BJ (cell line): Measurements from ENCODE around the gene PUS7L. TPM values are rescaled to one million over a fixed set of nuclear protein-coding genes. Genes with fewer than 3 reads are reported as not detected.

ENCODE experiments used
- CTCF ChIA-PET: fragments of 350-600 bp; formaldehyde crosslinking; extraction: SDS; loops from one replicate; lab custom pipeline; 2021; ENCODE audit warnings: antibody characterized with exemption, inconsistent platforms; lab: Yijun Ruan, JAX
- POLR2A ChIA-PET: fragments of 300-600 bp; sonication (Branson Sonifier 250); formaldehyde crosslinking; extraction: SDS; loops from one replicate; lab custom pipeline; 2021; ENCODE audit warnings: antibody characterized with exemption; lab: Charles Lee
- DNase-seq: peaks from one replicate; pipeline ENCODE4 v3.0.0-alpha.2; 2011; ENCODE audit warnings: low read depth
- H3K27me3 ChIP-seq: 2 replicates; pipeline ENCODE4 v1.6.0; 2011; ENCODE audit warnings: low read length; ENCODE audit not compliant: control insufficient read depth, insufficient read depth
- H3K36me3 ChIP-seq: 2 replicates; pipeline ENCODE4 v1.5.1; 2011; ENCODE audit warnings: low read length; ENCODE audit not compliant: control insufficient read depth, insufficient read depth
- H3K4me3 ChIP-seq: 2 replicates; pipeline ENCODE4 v1.5.1; 2011; ENCODE audit warnings: low read depth, mild to moderate bottlenecking, control low read depth, low read length
- polyA plus RNA-seq: library from polyadenylated mRNA; depleted of rRNA; stranded (reverse); fragments of >200 nt; gene quantifications from 2 replicates; pipeline ENCODE4 v1.2.3, GENCODE V29; 2011; rRNA removed
- TF ChIP-seq, protein P1 (sequence below): IDR thresholded peaks from 2 replicates; pipeline ENCODE4 v1.5.1; 2011; ENCODE audit warnings: low read depth, mild to moderate bottlenecking, control low read depth, inconsistent platforms, low read length, moderate library complexity; ENCODE audit not compliant: insufficient read depth

Gene PUS7L
- polyA plus RNA-seq, 1 experiment = 3.5 TPM

DNA sequence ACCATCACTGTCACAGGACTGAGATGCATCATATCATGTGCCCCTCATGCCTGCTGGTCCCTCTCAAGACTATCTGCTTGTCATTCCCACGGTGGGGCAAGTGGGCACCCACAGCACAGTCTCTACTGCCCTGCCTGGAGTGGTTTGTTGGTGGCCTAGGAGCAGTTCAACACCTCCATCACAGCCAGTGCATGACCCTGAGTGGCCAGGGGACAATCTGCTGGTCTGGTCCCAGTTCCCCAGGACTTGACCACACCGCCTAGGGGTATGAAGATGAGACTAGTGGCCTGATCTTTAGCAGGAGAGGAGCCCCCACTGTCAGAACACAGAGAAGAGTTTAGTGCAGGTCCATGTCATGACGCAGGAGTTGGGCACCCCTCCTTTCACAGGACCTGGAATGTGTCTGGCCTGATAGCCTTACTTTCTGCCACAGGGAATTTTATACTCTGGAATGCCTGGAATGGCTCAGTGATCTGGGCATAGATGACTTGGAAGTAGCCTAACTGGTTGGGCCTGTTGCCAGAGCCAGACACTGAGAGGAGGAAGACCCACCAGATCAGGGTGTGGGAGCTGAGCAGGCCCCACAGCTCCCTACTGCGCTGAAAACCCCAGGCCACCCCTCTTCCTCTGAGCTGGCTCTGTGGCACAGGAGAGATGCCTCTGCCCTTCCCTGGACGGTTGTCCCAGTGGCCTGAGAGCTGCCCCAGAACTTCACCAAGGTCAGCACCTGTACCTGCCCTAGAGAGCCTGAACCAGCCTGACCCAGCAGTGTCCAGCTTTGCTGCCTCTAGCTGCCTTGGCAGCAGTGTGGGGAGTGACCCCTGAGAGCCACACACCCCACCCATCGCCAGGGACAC lies 83.3 kb downstream of the PUS7L start:
- TF ChIP-seq, protein P1, sequence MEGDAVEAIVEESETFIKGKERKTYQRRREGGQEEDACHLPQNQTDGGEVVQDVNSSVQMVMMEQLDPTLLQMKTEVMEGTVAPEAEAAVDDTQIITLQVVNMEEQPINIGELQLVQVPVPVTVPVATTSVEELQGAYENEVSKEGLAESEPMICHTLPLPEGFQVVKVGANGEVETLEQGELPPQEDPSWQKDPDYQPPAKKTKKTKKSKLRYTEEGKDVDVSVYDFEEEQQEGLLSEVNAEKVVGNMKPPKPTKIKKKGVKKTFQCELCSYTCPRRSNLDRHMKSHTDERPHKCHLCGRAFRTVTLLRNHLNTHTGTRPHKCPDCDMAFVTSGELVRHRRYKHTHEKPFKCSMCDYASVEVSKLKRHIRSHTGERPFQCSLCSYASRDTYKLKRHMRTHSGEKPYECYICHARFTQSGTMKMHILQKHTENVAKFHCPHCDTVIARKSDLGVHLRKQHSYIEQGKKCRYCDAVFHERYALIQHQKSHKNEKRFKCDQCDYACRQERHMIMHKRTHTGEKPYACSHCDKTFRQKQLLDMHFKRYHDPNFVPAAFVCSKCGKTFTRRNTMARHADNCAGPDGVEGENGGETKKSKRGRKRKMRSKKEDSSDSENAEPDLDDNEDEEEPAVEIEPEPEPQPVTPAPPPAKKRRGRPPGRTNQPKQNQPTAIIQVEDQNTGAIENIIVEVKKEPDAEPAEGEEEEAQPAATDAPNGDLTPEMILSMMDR = no peak
- Histone ChIP-seq H3K4me3 (no peak overlapping the region), H3K27me3 (no peaks in the 10 kb centered on the region), H3K36me3 (no peaks in the 10 kb centered on the region)
- POLR2A ChIA-PET = no interaction called here
- DNase-seq = no peak
- CTCF ChIA-PET = interaction anchor here (0.8 kb wide), 1 partner anchor 13 kb away, joined by 3 read pairs; no protein-coding TSS in a partner anchor

- Histone ChIP-seq H3K4me3 (no peak overlapping the region), H3K36me3 (no peaks in the 10 kb centered on the region), H3K27me3 (no peaks in the 10 kb centered on the region)
- POLR2A ChIA-PET = no interaction called here
- CTCF ChIA-PET = no interaction called here
- DNase-seq = no peak
- TF ChIP-seq, protein P1 = no peak
These were observed 89.2 kb downstream of the PUS7L start for GRCh38 chr12:43669373-43669772.

Other genes with a start within 250 kb of the PUS7L start
- 0.01 TPM in 1 of 2 replicates, not detected in the other for gene ADAMTS20, start 206.6 kb downstream of the PUS7L start, polyA plus RNA-seq
- 11.3 and 16.4 TPM in 2 replicates for gene IRAK4, start 161 bp upstream of the PUS7L start, polyA plus RNA-seq
- gene TWF1, start 47.5 kb upstream of the PUS7L start, polyA plus RNA-seq = 49.8 and 109 TPM in 2 replicates
- gene TMEM117, start 77.3 kb upstream of the PUS7L start, polyA plus RNA-seq = 4.3 and 7.0 TPM in 2 replicates